MCF 10A (cell line): ENCODE data around the gene EBP. TPM values are rescaled to one million over a fixed set of nuclear protein-coding genes. Genes with fewer than 3 reads are reported as not detected.

Experiments
- BruUV-seq: library from RNA; stranded (reverse); fragments of 400-500 nt; replicated peaks from 2 replicates; lab custom pipeline; 2021; lab: Mats Ljungman, UMichigan
- CTCF ChIA-PET: fragments of 300-600 bp; sonication (Branson Sonifier 250); formaldehyde crosslinking; extraction: SDS; loops from one replicate; lab custom pipeline; 2021; ENCODE audit warnings: antibody characterized with exemption, inconsistent platforms; lab: Yijun Ruan, JAX
- POLR2A ChIA-PET: fragments of 300-600, 350-650 bp; sonication (Branson Sonifier 250); formaldehyde crosslinking; extraction: SDS; loops from one replicate; lab custom pipeline; 2020; ENCODE audit warnings: antibody characterized with exemption, inconsistent platforms; lab: Yijun Ruan, JAX
- DNase-seq: peaks from one replicate; pipeline ENCODE4 v3.0.0-alpha.2; 2018; ENCODE audit not compliant: unreplicated experiment
- H3K27ac Mint-ChIP-seq: one replicate; pipeline ENCODE4 v1.8.0; 2022; ENCODE audit warnings: mild to moderate bottlenecking, low read depth, mixed read lengths; ENCODE audit not compliant: unreplicated experiment
- H3K27me3 Mint-ChIP-seq: one replicate; pipeline ENCODE4 v1.8.0; 2022; ENCODE audit warnings: mixed read lengths; ENCODE audit not compliant: insufficient read depth, unreplicated experiment
- H3K36me3 Mint-ChIP-seq: one replicate; pipeline ENCODE4 v1.8.0; 2022; ENCODE audit warnings: mild to moderate bottlenecking, moderate library complexity, mixed read lengths; ENCODE audit not compliant: insufficient read depth, unreplicated experiment
- H3K4me1 Mint-ChIP-seq: one replicate; pipeline ENCODE4 v1.8.0; 2022; ENCODE audit warnings: mixed read lengths; ENCODE audit not compliant: insufficient read depth, unreplicated experiment
- H3K4me3 Mint-ChIP-seq: one replicate; pipeline ENCODE4 v1.8.0; 2022; ENCODE audit warnings: mild to moderate bottlenecking, moderate library complexity, mixed read lengths; ENCODE audit not compliant: unreplicated experiment
- H3K9me3 Mint-ChIP-seq: one replicate; pipeline ENCODE4 v1.8.0; 2022; ENCODE audit warnings: mixed read lengths; ENCODE audit not compliant: unreplicated experiment
- CTCF ChIP-seq: fragments of 200-600 bp; IDR thresholded peaks from one replicate; pipeline ENCODE4 v1.8.0; 2022; ENCODE audit warnings: antibody characterized with exemption, mild to moderate bottlenecking; ENCODE audit not compliant: unreplicated experiment
- intact Hi-C: fragments of 100-400 bp; cut with micrococcal nuclease; formaldehyde crosslinking; loops from 2 replicates; pipeline ENCODE4 v1.14.1; 2022
- total RNA-seq: library from RNA; stranded (reverse); gene quantifications from 2 replicates; pipeline ENCODE4 v1.2.3, GENCODE V29; 2022

EBP gene
- total RNA-seq, 1 experiment from 2014 or later: 102 TPM

GRCh38 chrX:48496660-48497059, 24.9 kb upstream of the EBP start:
- intact Hi-C loops: no loop called here
- H3K36me3 Mint-ChIP-seq: no peaks in the 10 kb centered on the region
- BruUV-seq: no TSS peak
- peaks cover 16% of the 10 kb centered on the region for H3K4me1 Mint-ChIP-seq
- H3K27me3 Mint-ChIP-seq: no peaks in the 10 kb centered on the region
- no peaks in the 10 kb centered on the region for H3K9me3 Mint-ChIP-seq
- ChIA-PET POLR2A (no interaction called here), CTCF (no interaction called here)
- H3K27ac Mint-ChIP-seq: peak overlapping the region; percentile 47
- DNase-seq: no peak
- no peak for TF ChIP-seq CTCF
- H3K4me3 Mint-ChIP-seq: no peak overlapping the region

GRCh38 chrX:48497871-48498270, 23.7 kb upstream of the EBP start:
- intact Hi-C loops: no loop called here
- Mint-ChIP-seq H3K27me3 (no peaks in the 10 kb centered on the region), H3K36me3 (no peaks in the 10 kb centered on the region), H3K9me3 (no peaks in the 10 kb centered on the region), H3K4me1 (peaks cover 7% of the 10 kb centered on the region), H3K27ac (peak overlapping the region; percentile 29), H3K4me3 (no peak overlapping the region)
- no peak for DNase-seq
- BruUV-seq: no TSS peak
- ChIA-PET CTCF (interaction anchor here (0.6 to 1.3 kb wide), 4 partner anchors 23 to 154 kb away, joined by 3 to 5 read pairs (median 3); no protein-coding TSS in a partner anchor), POLR2A (interaction anchor here (0.5 to 1.1 kb wide), 2 partner anchors 42 to 511 kb away, joined by 3 read pairs; partner anchors contain the start of gene TBC1D25)
- TF ChIP-seq CTCF: no peak

- Mint-ChIP-seq H3K4me1 (peaks cover 7% of the 10 kb centered on the region), H3K27ac (peak overlapping the region; percentile 29), H3K9me3 (no peaks in the 10 kb centered on the region), H3K36me3 (no peaks in the 10 kb centered on the region), H3K4me3 (no peak overlapping the region), H3K27me3 (no peaks in the 10 kb centered on the region)
- BruUV-seq: no TSS peak
- peak; percentile 59 for DNase-seq
- no peak for TF ChIP-seq CTCF
- intact Hi-C loops: no loop called here
- CTCF ChIA-PET: interaction anchor here (1.1 to 1.3 kb wide), 2 partner anchors 24 to 42 kb away, joined by 3 to 5 read pairs; no protein-coding TSS in a partner anchor
- POLR2A ChIA-PET: interaction anchor here (1.1 kb wide), 1 partner anchor 41 kb away, joined by 3 read pairs; the partner anchor contains the start of gene TBC1D25
Observed at GRCh38 chrX:48498374-48498809, 23.2 kb upstream of the EBP start.

- no peak for DNase-seq
- Mint-ChIP-seq H3K27me3 (no peaks in the 10 kb centered on the region), H3K27ac (no peak overlapping the region), H3K36me3 (no peaks in the 10 kb centered on the region), H3K4me1 (no peaks in the 10 kb centered on the region), H3K9me3 (no peaks in the 10 kb centered on the region), H3K4me3 (no peak overlapping the region)
- TF ChIP-seq CTCF: no peak
- ChIA-PET POLR2A (interaction anchor here (0.6 to 2.9 kb wide), 3 partner anchors 9 to 689 kb away, joined by 3 to 8 read pairs (median 5); no protein-coding TSS in a partner anchor), CTCF (interaction anchor here (0.6 to 1.0 kb wide), 2 partner anchors 30 to 31 kb away, joined by 3 read pairs; no protein-coding TSS in a partner anchor)
- intact Hi-C loops: no loop called here
- BruUV-seq: no TSS peak
Observed at GRCh38 chrX:48504261-48504660, 17.3 kb upstream of the EBP start.
